ENCODE data around the gene AAMP.

The AAMP gene

DNA sequence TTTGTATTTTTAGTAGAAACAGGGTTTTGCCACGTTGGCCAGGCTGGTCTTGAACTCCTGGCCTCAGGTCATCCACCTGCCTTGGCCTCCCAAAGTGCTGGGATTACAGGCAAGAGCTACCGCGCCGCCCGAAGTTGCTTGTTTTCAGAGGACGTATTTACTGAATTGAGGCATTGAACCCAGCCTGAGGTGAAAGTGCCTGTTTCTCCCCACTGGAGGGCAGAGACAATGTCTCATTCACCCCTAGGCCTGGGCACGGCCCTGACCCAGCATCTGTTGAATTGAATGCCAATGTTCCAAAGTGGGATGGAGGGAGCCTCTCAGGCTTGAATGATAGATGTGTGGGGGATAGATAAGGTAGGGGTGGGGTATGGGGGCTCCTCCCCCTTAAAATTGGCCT lies 26.9 kb upstream of the AAMP start:
- Histone ChIP-seq H3K27ac (no peak overlapping the region), H3K9me3 (no peaks in the 10 kb centered on the region), H3K36me3 (no peaks in the 10 kb centered on the region), H3K4me3 (ENCODE audit: low read depth in 1 of 2, low read length in 1 of 2) (no peak overlapping the region), H3K27me3 (no peaks in the 10 kb centered on the region), H3K4me1 (ENCODE audit: control insufficient read depth in 1 of 2, insufficient read depth in 1 of 2, low read depth in 1 of 2, low read length in 1 of 2) (peaks cover 34 to 37% of the 10 kb centered on the region in 2 experiments)
- TF ChIP-seq, protein P1, sequence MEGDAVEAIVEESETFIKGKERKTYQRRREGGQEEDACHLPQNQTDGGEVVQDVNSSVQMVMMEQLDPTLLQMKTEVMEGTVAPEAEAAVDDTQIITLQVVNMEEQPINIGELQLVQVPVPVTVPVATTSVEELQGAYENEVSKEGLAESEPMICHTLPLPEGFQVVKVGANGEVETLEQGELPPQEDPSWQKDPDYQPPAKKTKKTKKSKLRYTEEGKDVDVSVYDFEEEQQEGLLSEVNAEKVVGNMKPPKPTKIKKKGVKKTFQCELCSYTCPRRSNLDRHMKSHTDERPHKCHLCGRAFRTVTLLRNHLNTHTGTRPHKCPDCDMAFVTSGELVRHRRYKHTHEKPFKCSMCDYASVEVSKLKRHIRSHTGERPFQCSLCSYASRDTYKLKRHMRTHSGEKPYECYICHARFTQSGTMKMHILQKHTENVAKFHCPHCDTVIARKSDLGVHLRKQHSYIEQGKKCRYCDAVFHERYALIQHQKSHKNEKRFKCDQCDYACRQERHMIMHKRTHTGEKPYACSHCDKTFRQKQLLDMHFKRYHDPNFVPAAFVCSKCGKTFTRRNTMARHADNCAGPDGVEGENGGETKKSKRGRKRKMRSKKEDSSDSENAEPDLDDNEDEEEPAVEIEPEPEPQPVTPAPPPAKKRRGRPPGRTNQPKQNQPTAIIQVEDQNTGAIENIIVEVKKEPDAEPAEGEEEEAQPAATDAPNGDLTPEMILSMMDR (IDR thresholded peaks at IDR 0.05), result no peak

DNA sequence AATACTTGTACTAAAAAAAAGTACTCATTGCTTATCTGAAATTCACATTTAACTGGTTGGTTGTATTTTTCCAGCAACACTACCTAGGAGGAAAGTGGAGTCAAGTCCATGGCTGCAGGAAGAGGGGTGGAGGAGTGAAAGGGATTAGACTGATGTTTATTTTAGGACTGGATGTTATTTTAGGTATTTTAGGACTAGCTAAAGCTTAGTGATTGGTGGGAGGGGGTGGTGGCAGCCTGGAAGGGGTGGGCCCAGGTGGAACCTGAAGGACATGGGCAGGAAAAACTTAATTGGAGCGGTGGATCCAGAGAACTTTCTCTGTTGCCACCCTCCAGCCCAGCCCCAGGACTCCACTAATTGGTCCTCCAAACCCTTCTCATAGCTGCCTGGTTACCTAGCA lies 26.3 kb upstream of the AAMP start:
- H3K9me3 ChIP-seq, result no peaks in the 10 kb centered on the region
- H3K36me3 ChIP-seq, result no peaks in the 10 kb centered on the region
- TF ChIP-seq, protein P1 (IDR thresholded peaks at IDR 0.05), result no peak
- H3K27me3 ChIP-seq, result no peaks in the 10 kb centered on the region
- no peak overlapping the region for H3K4me3 ChIP-seq (ENCODE audit: low read depth in 1 of 2, low read length in 1 of 2)
- H3K4me1 ChIP-seq (ENCODE audit: control insufficient read depth in 1 of 2, insufficient read depth in 1 of 2, low read depth in 1 of 2, low read length in 1 of 2), result peaks cover 36 to 38% of the 10 kb centered on the region in 2 experiments
- H3K27ac ChIP-seq, result no peak overlapping the region

DNA sequence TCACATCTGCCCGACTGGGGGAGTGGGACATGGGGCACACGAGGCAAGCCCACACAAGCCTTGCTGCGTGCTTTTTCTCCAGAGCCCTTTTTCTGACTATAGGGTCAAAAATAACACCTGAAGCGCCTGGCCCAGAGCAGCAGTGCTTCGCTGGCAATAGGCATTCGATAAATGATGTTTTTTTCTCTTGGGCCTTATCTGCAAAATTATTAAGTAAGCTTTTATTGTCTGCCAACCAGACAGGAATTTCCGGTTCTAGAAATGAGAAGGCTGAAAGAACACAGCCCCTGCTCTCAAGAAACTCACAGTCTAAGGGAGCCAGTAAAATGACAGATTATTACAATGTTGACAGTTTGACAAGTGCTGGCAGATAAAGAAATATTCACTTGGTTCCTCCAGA lies 25.1 kb upstream of the AAMP start:
- Histone ChIP-seq H3K9me3 (no peaks in the 10 kb centered on the region), H3K4me3 (ENCODE audit: low read depth in 1 of 2, low read length in 1 of 2) (no peak overlapping the region), H3K27ac (no peak overlapping the region), H3K4me1 (ENCODE audit: control insufficient read depth in 1 of 2, insufficient read depth in 1 of 2, low read depth in 1 of 2, low read length in 1 of 2) (peaks cover 45 to 47% of the 10 kb centered on the region in 2 experiments), H3K36me3 (no peaks in the 10 kb centered on the region), H3K27me3 (no peaks in the 10 kb centered on the region)
- TF ChIP-seq, protein P1 (IDR thresholded peaks at IDR 0.05), result no peak

DNA sequence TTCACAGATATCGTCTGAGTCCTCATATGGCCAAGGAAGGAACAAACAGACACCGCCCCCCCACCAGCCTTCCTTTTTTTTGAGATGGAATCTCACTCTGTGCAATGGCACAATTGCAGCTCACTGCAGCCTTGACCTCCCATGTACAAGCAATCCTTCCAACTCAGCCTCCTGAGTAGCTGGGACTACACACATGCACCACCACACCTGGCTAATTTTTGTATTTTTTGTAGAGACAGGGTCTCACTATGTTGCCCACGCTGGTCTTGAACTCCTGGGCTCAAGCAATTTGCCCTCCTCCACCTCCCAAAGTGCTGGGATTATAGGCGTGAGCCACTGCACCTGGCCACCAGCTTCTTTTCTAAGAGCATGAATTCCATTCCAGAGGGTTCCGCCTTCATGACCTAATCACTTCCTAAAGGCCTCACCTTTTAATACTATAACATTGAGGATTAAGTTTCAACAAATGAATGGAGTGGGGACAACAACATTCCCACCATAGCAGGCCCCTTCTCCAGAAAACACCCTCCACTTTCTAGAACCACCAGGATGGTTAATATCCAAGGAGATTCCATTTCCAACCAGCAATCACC lies 24.6 kb upstream of the AAMP start:
- Histone ChIP-seq H3K4me1 (ENCODE audit: control insufficient read depth in 1 of 2, insufficient read depth in 1 of 2, low read depth in 1 of 2, low read length in 1 of 2) (peaks cover 50 to 52% of the 10 kb centered on the region in 2 experiments), H3K27ac (peak overlapping the region; percentile 96)

DNA sequence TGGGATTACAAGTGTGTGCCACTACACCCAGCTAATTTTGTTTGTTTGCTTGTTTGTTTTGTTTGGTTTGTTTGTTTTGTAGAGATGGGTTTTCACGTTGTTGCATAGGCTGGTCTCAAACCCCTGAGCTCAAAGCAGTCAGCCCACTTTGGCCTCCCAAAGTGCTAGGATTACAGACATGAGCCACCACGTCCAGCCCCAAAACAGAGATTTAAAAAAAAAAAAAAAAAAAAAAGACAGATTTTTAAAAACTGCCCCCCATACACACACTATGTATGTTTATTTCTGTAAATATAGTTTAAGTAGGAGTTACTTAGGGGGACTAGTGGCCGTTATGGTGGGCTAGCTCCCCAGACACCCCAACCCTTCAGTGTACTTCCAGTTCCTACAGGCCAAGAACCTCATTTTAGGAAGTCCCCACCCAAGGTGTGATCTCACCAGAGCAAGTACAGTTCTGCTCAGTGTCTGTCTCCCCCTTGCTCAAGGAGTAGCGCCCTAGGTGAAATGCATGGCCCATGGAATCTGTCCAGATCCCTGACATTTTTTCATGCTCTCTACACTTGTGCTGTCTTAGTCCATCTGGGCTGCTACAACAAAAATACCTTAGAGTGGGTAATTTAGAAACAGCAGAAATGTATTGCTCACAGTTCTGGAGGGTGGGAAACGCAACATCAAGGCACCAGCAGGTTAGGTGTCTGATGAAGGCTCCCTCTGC lies 23.9 kb upstream of the AAMP start:
- H3K27me3 ChIP-seq, result no peaks in the 10 kb centered on the region
- H3K4me1 ChIP-seq (ENCODE audit: control insufficient read depth in 1 of 2, insufficient read depth in 1 of 2, low read depth in 1 of 2, low read length in 1 of 2), result peaks cover 57 to 58% of the 10 kb centered on the region in 2 experiments
- H3K27ac ChIP-seq, result peak overlapping the region; percentile 96
- peak overlapping the region; percentile 29 to 95 for H3K4me3 ChIP-seq (ENCODE audit: low read depth in 1 of 2, low read length in 1 of 2)
- H3K9me3 ChIP-seq, result no peaks in the 10 kb centered on the region
- H3K36me3 ChIP-seq, result no peaks in the 10 kb centered on the region
- TF ChIP-seq, protein P1 (IDR thresholded peaks at IDR 0.05), result no peak

More for the DNA sequence above, 24.6 kb upstream of the AAMP start:
- Histone ChIP-seq H3K4me3 (ENCODE audit: low read depth in 1 of 2, low read length in 1 of 2) (peak overlapping the region; percentile 9 to 29), H3K27me3 (no peaks in the 10 kb centered on the region), H3K9me3 (no peaks in the 10 kb centered on the region), H3K36me3 (no peaks in the 10 kb centered on the region)
- TF ChIP-seq, protein P1 (IDR thresholded peaks at IDR 0.05), result no peak
